ENCODE data around the gene YIPF7. TPM values are rescaled to one million over a fixed set of nuclear protein-coding genes. Genes with fewer than 3 reads are reported as not detected.

YIPF7 gene
- total RNA-seq, 6 donors from 2014 or later, result not detected

DNA sequence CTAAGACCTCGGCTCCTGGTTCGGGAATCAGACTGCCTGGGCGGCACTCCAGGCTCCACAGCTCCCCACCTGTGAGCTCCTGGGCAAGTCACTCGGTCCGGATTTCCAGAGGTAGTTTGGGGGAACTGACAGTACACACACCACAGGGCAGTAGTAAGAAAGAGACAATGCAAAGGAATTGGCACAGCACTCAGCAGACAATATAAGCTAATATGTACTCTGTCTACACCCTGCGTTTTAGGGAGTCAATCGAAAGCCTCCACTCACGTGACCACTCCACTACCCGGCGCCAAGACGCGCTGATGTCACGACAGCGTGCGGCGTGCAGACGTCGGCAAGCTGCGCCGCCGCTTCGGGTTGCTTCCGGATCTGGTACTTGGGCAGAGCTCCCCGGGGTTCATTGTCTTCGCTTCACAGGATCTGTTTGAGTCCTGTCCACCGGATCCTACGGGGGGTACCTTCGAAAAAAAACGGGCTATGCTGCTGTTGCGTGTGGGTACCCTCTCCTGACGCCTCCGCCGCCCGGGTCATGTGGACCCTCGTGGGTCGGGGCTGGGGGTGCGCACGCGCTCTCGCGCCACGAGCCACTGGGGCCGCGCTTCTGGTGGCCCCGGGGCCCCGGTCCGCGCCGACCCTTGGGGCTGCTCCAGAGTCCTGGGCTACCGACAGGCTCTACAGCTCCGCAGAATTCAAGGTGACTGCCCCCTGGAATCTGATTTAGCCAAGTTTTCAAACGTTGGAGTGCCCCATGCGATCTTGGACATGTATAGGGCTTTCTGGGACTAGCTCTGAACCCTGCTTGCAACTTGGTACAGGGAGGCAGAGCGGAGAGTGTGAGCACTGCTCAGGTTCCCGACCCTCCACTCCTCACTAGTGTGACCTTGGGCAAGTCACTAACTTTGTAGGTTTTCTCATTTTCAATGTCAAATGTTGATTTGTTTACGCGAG, 26.9 kb upstream of the YIPF7 start, which contains the start of gene GUF1:
Gene GUF1 (plus strand): TSS at position 327 of the 948 bp plus-strand sequence. CDS start 203 bp downstream, at position 530.
- WGBS, 2 donors, result 0% methylated on average over 8 to 23 of the region's 57 CpGs
- ATAC-seq (ENCODE audit: low FRiP score in 2 of 2) (peak; percentile 98 to 99), DNase-seq (peak; percentile 90 to 97)
- H3K27ac ChIP-seq, result peak within 1 kb of the TSS; percentile 84 to 95 (median 91)
- peaks cover 17 to 21% (median 19%) of the 10 kb centered on the region in 4 donors for H3K4me1 ChIP-seq
- peak within 1 kb of the TSS; percentile 66 to 94 (median 76) for H3K4me3 ChIP-seq
- H3K36me3 ChIP-seq, result peaks cover 0 to 15% (median 4%) of the 10 kb centered on the region in 4 donors
- H3K27me3 ChIP-seq, result no peaks in the 10 kb centered on the region
- TF ChIP-seq, protein P1, sequence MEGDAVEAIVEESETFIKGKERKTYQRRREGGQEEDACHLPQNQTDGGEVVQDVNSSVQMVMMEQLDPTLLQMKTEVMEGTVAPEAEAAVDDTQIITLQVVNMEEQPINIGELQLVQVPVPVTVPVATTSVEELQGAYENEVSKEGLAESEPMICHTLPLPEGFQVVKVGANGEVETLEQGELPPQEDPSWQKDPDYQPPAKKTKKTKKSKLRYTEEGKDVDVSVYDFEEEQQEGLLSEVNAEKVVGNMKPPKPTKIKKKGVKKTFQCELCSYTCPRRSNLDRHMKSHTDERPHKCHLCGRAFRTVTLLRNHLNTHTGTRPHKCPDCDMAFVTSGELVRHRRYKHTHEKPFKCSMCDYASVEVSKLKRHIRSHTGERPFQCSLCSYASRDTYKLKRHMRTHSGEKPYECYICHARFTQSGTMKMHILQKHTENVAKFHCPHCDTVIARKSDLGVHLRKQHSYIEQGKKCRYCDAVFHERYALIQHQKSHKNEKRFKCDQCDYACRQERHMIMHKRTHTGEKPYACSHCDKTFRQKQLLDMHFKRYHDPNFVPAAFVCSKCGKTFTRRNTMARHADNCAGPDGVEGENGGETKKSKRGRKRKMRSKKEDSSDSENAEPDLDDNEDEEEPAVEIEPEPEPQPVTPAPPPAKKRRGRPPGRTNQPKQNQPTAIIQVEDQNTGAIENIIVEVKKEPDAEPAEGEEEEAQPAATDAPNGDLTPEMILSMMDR (IDR thresholded peaks at IDR 0.05), result no peak
- peak in 3 of 4 donors; percentile 60 to 80 (median 63) for TF ChIP-seq POLR2A (IDR thresholded peaks at IDR 0.05)
- peak in 1 of 4 donors; percentile 17 for TF ChIP-seq EP300 (IDR thresholded peaks at IDR 0.05)
- TF ChIP-seq POLR2AphosphoS5 (IDR thresholded peaks at IDR 0.05), result peak; percentile 80 to 81
- H3K9me3 ChIP-seq, result no peaks in the 10 kb centered on the region

DNA sequence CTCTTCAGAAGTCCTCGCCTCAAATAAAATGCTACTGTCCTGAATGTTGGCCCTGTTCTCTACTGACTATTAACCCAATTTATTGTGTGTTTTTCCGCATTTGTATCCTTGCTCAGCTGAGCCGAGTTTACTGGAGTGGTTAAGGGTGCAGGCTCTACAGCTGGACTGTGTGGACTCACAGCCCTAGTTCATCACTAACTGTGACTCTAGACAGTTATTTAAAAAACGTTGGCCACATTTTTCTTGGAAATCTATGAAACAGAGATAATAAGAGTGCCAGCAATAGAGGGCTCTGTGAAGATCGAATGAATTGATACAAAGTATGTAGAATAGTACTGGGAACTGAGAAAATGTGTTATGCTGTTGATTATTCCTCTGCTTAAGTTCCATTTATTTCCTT, 23.9 kb upstream of the YIPF7 start:
- DNase-seq, result no peak
- no peak for TF ChIP-seq POLR2A (IDR thresholded peaks at IDR 0.05)
- TF ChIP-seq, protein P1 (IDR thresholded peaks at IDR 0.05), result no peak
- no peak for TF ChIP-seq POLR2AphosphoS5 (IDR thresholded peaks at IDR 0.05)
- no peak for TF ChIP-seq EP300 (IDR thresholded peaks at IDR 0.05)
- H3K9me3 ChIP-seq, result no peaks in the 10 kb centered on the region
- 65 to 80% methylated on average over 5 of the region's 5 CpGs for WGBS, 2 donors
- H3K4me3 ChIP-seq, result no peak overlapping the region
- ATAC-seq (ENCODE audit: low FRiP score in 2 of 2), result no peak
- H3K27me3 ChIP-seq, result no peaks in the 10 kb centered on the region
- no peaks in the 10 kb centered on the region for H3K36me3 ChIP-seq
- peaks cover 12 to 21% (median 17%) of the 10 kb centered on the region in 4 donors for H3K4me1 ChIP-seq
- no peak overlapping the region for H3K27ac ChIP-seq

DNA sequence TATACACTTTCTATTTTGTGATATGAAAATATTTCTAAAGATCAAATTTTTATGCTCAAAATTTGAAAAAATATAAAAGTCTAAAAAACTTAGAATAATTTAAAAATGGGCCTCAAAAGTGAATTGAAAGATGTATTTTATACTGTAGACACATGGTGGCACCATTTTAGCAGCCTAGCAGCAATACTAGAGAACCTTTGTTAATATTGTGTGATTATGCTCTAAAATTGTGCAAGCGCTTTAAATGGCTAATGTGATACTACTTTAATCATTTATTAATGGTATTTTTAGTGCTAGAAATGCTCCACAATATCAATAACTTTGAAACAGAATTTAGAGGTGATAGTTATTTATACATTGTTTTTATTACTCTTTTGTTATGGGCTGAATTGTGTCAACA, 23.0 kb upstream of the YIPF7 start:
- H3K36me3 ChIP-seq, result no peaks in the 10 kb centered on the region
- DNase-seq (no peak), ATAC-seq (ENCODE audit: low FRiP score in 2 of 2) (no peak)
- TF ChIP-seq POLR2AphosphoS5 (IDR thresholded peaks at IDR 0.05) (no peak), EP300 (IDR thresholded peaks at IDR 0.05) (no peak), POLR2A (IDR thresholded peaks at IDR 0.05) (no peak)
- TF ChIP-seq, protein P1 (IDR thresholded peaks at IDR 0.05), result no peak
- H3K4me1 ChIP-seq, result peaks cover 3 to 14% (median 8%) of the 10 kb centered on the region in 4 donors
- H3K27ac ChIP-seq, result no peak overlapping the region
- WGBS, 2 donors, result 75 to 86% methylated on average over 1 of the region's 1 CpG
- H3K9me3 ChIP-seq, result no peaks in the 10 kb centered on the region
- no peaks in the 10 kb centered on the region for H3K27me3 ChIP-seq
- no peak overlapping the region for H3K4me3 ChIP-seq

DNA sequence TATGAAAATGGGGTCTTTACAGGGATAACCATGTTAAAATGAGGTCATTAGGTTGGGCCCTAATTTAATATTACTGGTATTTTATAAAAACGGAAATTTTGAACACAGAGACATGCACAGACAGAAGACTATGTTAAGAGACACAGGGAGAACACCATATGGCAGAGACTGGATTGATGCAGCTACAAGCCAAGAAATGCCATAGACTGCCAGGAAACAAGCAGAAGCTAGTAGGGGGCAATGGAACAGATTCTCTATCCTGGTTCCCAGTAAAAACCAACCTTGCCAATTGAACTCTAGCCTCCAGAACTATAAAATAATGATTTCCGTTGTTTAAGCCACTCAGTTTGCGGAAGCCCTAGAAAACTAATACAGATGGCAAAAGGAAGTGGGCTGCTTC, 20.2 kb upstream of the YIPF7 start:
- no peak for DNase-seq
- TF ChIP-seq, protein P1 (IDR thresholded peaks at IDR 0.05), result no peak
- TF ChIP-seq POLR2AphosphoS5 (IDR thresholded peaks at IDR 0.05), result no peak
- TF ChIP-seq EP300 (IDR thresholded peaks at IDR 0.05), result no peak
- TF ChIP-seq POLR2A (IDR thresholded peaks at IDR 0.05), result no peak
- Histone ChIP-seq H3K4me3 (no peak overlapping the region), H3K27ac (no peak overlapping the region), H3K27me3 (no peaks in the 10 kb centered on the region), H3K36me3 (no peaks in the 10 kb centered on the region), H3K4me1 (no peaks in the 10 kb centered on the region), H3K9me3 (no peaks in the 10 kb centered on the region)
- ATAC-seq (ENCODE audit: low FRiP score in 2 of 2), result no peak
- 87 to 88% methylated on average over 3 of the region's 3 CpGs for WGBS, 2 donors
